Natural killer cell treated with Interleukin-12 subunit alpha and Interleukin-12 subunit beta and Interleukin-15 and Interleukin-18, amount 100 ng/mL, for 72 hours (primary cell): ENCODE data around the gene SLC38A3. TPM values are rescaled to one million over a fixed set of nuclear protein-coding genes. Genes with fewer than 3 reads are reported as not detected.
"Not testable (repeated sequence)": the region's sequence is repeated elsewhere in the genome, so short reads cannot be mapped to it uniquely, and the experiment has no call there.

Experiments used
- ATAC-seq, 2 donors: fragments of 150-1000 bp; cut with Tn5 transposase in 1 of 2; sonication (Bioruptor Pico), chemical (Tn5 transposase) in 1 of 2; 2 replicates each; pipeline ENCODE4 v1.10.0; 2021
- DNase-seq: peaks from one replicate; pipeline ENCODE4 v3.0.0; 2022; ENCODE audit warnings: low spot score
- H3K27ac Mint-ChIP-seq, 2 donors: 1 replicate in 1 of 2; 2 replicates in 1 of 2; pipeline ENCODE4 v1.8.0; 2022; ENCODE audit warnings: mixed read lengths in 2 of 2, mild to moderate bottlenecking in 1 of 2, moderate library complexity in 1 of 2
- H3K27me3 Mint-ChIP-seq, 2 donors: 1 replicate in 1 of 2; 2 replicates in 1 of 2; pipeline ENCODE4 v1.8.0; 2022; ENCODE audit warnings: mixed read lengths in 2 of 2
- H3K36me3 Mint-ChIP-seq: one replicate; pipeline ENCODE4 v1.8.0; 2022; ENCODE audit warnings: mixed read lengths
- H3K4me1 Mint-ChIP-seq, 2 donors: 1 replicate in 1 of 2; 2 replicates in 1 of 2; pipeline ENCODE4 v1.8.0; 2022; ENCODE audit warnings: low read depth in 2 of 2, mixed read lengths in 2 of 2, mild to moderate bottlenecking in 1 of 2
- H3K4me3 Mint-ChIP-seq: one replicate; pipeline ENCODE4 v1.8.0; 2022; ENCODE audit warnings: mixed read lengths
- H3K9me3 Mint-ChIP-seq: 2 replicates; pipeline ENCODE4 v1.8.0; 2022; ENCODE audit warnings: mixed read lengths
- total RNA-seq, 2 donors: library from RNA; stranded (reverse); gene quantifications; one replicate each; pipeline ENCODE4 v1.2.3, GENCODE V29; 2022

SLC38A3 gene
- total RNA-seq, 2 donors from 2014 or later: not detected

DNA sequence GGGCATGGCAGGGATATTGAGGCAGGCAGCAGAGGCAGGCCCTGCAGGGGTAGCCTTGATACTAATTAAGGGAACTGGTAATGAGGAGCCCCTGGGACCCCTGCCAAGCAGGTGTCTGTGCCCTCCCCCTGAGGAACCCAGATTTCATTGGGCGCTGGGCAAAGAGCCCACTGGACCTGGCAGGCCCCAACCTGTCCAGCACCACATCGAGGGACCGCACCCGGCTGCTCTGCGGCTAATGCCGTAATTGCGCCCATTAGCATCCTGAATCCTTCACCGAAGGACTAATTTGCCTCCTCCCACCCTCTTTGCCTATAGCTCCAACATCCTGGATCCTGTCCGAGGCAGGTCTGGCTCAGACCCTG is 50.2 kb downstream of the SLC38A3 start:
- Mint-ChIP-seq H3K4me1 (peaks cover 19 to 30% of the 10 kb centered on the region in 2 donors), H3K9me3 (no peaks in the 10 kb centered on the region), H3K27me3 (no peaks in the 10 kb centered on the region), H3K27ac (no peak overlapping the region), H3K4me3 (no peak overlapping the region), H3K36me3 (peaks cover 6% of the 10 kb centered on the region)
- DNase-seq (no peak), ATAC-seq (no peak)

DNA sequence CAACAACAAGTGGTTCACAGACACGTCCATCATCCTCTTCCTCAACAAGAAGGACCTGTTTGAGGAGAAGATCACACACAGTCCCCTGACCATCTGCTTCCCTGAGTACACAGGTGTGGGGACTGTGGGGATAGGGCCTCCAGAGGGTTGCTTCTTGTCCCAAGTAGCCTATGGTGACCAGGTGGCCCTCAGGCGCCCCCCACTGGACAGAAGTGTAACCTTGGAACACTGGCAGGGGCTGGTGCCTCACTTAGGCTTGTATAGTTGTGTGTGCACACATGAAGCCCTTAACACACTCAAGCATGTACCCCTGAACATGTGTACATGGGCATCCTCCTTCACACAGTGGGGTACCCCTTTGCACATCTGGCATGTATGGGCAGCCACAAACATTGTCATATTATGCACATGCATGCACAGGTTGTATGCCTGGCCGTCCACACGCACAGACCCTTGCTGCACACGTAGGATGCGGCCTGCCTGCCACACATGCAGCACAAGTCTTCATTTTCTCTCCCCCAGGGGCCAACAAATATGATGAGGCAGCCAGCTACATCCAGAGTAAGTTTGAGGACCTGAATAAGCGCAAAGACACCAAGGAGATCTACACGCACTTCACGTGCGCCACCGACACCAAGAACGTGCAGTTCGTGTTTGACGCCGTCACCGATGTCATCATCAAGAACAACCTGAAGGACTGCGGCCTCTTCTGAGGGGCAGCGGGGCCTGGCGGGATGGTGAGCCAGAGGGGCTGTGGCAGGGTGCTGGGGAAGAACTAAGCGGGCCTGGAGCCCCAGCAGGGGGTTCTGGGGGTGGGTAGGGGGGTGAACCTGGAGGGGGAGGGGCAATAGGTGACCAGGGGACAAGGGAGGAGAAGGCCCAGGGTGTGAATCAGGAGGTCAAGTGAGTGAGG is 52.2 kb downstream of the SLC38A3 start:
- Mint-ChIP-seq H3K27me3 (no peaks in the 10 kb centered on the region), H3K27ac (no peak overlapping the region), H3K36me3 (peaks cover 6% of the 10 kb centered on the region), H3K4me3 (no peak overlapping the region), H3K4me1 (peaks cover 11 to 19% of the 10 kb centered on the region in 2 donors), H3K9me3 (no peaks in the 10 kb centered on the region)
- DNase-seq (no peak), ATAC-seq (no peak)

DNA sequence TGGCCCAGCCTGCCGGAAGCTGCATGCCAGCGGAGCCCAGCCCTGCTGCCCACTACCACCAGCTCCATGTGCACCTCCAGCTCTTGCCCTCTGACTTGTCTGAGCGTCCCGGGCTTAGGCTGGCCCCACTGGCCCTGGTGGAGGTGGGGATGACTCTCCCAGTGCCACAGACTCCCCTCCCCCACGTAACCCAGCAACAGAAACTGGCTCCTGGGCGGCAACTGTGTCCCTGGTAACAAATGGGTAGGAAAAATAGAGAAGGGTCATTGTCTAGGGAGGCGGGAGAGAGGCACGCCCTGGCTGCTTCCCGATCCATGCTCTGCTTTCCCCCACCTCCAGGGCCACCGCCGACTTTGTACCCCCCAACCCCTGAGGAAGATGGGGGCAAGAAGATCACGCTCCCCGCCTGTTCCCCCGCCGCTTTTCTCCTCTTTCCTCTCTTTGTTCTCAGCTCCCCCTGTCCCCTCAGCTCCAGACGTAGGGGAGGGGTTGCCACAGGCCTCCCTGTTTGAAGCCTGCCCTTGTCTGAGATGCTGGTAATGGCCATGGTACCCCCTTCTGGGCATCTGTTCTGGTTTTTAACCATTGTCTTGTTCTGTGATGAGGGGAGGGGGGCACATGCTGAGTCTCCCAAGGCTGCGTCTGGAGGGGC is 53.1 kb downstream of the SLC38A3 start:
- Mint-ChIP-seq H3K9me3 (no peaks in the 10 kb centered on the region), H3K4me1 (peaks cover 10 to 19% of the 10 kb centered on the region in 2 donors), H3K4me3 (no peak overlapping the region), H3K36me3 (peaks cover 6% of the 10 kb centered on the region), H3K27me3 (no peaks in the 10 kb centered on the region), H3K27ac (no peak overlapping the region)
- ATAC-seq (no peak), DNase-seq (no peak)

DNA sequence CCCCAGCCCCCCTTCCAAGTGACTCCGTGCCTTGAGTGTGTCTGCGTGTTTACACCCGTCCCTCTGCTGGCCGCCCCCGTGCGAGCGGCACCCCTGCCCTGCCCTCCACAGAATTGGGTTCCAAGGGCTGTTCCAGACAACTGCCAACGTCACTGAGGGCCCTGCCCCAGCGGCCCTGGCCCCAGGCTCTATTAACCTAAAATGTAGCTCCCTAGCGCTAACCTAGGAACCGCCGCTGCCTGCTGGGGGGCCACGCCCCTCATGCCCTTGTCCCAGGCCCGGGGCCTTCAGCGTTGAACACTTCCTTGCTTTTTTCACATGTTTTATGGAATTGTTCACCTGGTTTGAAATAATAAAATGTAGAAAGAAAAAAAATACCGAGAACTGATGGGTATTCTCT is 53.9 kb downstream of the SLC38A3 start:
- H3K36me3 Mint-ChIP-seq: peaks cover 6% of the 10 kb centered on the region

DNA sequence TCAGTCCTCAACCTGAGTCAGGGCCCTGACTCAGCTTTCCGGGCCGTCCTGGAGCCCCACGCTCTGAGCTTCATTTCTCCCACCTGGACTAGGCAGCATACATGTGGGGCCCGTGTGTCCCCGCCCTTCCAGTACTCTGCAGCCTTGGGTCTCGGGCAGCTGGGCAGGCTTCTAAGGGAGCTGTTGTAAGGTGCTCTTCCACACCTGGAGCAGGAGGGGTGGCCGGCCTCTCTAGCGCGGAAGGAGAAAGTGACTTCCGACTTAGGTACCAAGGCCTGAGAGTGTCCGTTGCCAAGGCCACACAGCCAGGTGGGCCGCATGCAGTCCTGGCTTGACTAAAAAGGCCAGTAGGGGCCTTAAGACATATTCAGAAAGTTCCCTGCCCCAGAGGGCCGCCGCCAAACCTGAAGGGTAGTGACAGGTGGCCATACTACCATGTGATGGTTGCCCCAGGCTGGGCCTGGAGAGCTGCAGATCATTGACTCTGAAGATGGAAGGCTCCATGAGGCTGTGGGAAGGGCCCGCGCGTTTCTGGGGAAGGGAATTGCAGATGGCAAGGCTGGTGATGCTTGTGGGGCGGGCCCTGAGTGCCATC is 54.5 kb downstream of the SLC38A3 start:
- H3K4me1 Mint-ChIP-seq: peaks cover 4 to 12% of the 10 kb centered on the region in 2 donors
- H3K9me3 Mint-ChIP-seq: no peaks in the 10 kb centered on the region
- peak overlapping the region; percentile 62 to 64 for H3K27ac Mint-ChIP-seq
- peaks cover 6% of the 10 kb centered on the region for H3K36me3 Mint-ChIP-seq
- ATAC-seq (peak; percentile 0 to 2), DNase-seq (no peak)
- peak overlapping the region; percentile 58 for H3K4me3 Mint-ChIP-seq
- no peaks in the 10 kb centered on the region for H3K27me3 Mint-ChIP-seq

More for the DNA sequence above, 53.9 kb downstream of the SLC38A3 start:
- H3K27ac Mint-ChIP-seq: no peak overlapping the region
- no peaks in the 10 kb centered on the region for H3K9me3 Mint-ChIP-seq
- no peaks in the 10 kb centered on the region for H3K27me3 Mint-ChIP-seq
- H3K4me3 Mint-ChIP-seq: no peak overlapping the region
- H3K4me1 Mint-ChIP-seq: peaks cover 4 to 13% of the 10 kb centered on the region in 2 donors
- ATAC-seq: no peak
- DNase-seq: no peak

DNA sequence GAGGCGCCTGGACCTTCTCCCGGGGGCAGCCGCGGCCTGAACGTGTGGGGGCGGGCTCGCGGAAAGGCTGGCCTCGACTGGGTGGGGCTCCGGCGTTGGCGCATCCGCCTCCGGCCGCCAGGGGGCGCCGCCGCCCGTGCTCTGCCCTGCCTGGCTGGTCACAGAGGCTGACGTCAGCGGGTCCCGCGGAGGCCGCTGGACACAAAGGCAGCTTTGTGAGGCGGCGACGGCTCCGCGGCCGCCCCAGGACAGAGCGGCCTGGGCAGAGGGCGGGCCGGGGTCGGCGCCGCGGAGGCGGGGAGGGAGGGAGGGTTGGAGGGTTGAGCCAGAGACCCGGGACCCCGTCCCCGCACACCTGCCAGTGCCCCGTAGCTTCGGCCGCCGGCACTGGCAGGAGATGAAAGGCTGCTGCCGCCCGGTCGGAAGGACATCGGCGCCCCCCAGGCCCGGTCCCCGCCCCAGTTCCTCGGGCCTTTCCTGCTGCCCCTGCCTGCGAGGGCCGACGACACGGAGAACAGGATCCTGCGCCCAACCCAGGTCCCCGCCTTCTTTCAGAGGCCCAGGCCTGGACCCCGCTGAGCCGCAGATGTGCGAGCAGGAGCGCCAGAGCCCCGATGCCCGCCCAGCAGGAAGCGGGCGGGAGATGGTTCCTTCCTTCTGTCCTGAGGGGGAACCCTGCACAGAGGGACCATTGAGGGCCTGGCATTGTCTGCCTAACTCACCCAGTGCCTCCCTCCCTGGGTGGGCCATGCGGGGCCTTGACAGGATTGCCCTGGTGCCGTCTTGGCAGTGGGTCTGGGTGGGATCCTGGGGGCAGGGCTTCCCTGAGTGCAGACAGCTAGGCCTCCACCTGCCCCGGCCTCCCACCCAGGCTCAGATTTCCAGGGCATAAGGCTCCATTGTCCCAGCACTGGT is 55.2 kb downstream of the SLC38A3 start:
- Mint-ChIP-seq H3K4me3 (peak overlapping the region; percentile 58), H3K27ac (peak overlapping the region; percentile 62 to 64), H3K36me3 (peaks cover 6% of the 10 kb centered on the region), H3K4me1 (peaks cover 4 to 10% of the 10 kb centered on the region in 2 donors), H3K27me3 (no peaks in the 10 kb centered on the region), H3K9me3 (no peaks in the 10 kb centered on the region)
- ATAC-seq: peak; percentile 96 to 97
- DNase-seq: peak; percentile 92

DNA sequence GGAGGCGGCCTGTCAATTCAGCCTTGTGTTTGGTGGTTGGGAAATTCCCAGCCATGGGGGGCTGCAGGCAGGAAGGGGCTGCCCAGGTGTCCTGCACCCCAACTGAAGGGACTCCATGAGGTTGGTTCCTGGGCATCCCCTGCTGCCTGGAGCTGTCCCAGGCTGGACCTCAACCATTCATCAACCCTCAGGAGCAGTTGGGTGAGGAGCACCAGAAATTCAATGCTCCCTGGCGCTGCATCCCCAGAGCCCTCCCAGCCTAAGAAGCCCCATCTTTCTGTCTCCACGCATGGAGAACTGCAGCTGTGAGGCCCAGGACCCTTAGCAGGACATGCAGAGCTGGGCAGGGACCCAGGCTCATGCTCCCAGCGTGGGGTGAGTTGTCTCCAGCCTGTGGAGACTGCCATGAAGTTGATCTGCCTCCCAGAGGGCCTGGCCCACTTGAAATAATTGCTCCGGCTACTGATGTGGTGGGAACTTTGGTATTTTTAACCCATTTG is 55.9 kb downstream of the SLC38A3 start:
- DNase-seq (no peak), ATAC-seq (no peak)
- peaks cover 4 to 10% of the 10 kb centered on the region in 2 donors for H3K4me1 Mint-ChIP-seq
- H3K9me3 Mint-ChIP-seq: no peaks in the 10 kb centered on the region
- H3K4me3 Mint-ChIP-seq: no peak overlapping the region
- H3K36me3 Mint-ChIP-seq: peaks cover 6% of the 10 kb centered on the region
- no peaks in the 10 kb centered on the region for H3K27me3 Mint-ChIP-seq
- H3K27ac Mint-ChIP-seq: no peak overlapping the region

DNA sequence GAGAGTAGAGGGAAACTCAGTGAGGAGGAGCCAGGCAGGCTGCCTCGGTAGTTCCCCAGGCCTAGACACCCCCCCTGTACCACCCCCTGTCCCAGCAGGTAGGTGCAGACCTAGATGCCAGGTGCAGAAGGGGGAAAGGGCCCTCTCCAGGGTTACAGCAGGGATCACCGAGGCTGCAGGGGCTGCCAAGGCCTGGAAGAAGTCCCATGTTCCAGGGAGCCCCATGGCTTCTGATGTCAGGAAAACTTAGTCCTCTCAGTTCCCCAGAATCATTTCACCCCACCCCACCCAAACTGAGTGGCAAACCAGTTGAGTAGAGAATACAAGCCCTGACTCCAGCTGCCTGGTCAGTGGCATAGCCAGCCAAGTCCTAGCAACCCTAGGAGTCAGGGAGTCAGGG is 56.4 kb downstream of the SLC38A3 start:
- Mint-ChIP-seq H3K9me3 (no peaks in the 10 kb centered on the region), H3K27ac (no peak overlapping the region), H3K27me3 (no peaks in the 10 kb centered on the region), H3K4me3 (no peak overlapping the region), H3K4me1 (peaks cover 4 to 10% of the 10 kb centered on the region in 2 donors), H3K36me3 (peaks cover 6% of the 10 kb centered on the region)
- ATAC-seq: no peak
- DNase-seq: no peak

DNA sequence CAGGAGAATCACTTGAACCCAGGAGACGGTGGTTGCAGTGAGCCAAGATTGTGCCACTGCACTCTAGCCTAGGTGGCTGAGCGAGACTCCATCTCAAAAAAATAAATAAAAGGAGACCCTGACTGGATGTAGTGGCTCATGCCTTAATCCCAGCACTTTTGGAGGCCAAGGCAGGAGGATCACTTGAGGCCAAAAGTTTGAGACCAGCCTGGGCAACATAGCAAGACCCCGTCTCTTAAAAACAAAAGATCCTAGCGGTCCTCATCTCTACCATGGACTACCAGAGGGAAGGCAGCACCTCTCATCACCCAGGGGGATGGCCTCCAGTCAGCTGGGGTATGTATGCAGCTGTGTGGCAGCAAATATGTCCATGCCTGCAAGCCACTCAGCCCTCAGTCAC is 57.1 kb downstream of the SLC38A3 start:
- not testable (repeated sequence) for H3K4me1 Mint-ChIP-seq, H3K4me3 Mint-ChIP-seq, H3K36me3 Mint-ChIP-seq, DNase-seq, ATAC-seq, H3K27ac Mint-ChIP-seq, H3K9me3 Mint-ChIP-seq, H3K27me3 Mint-ChIP-seq

DNA sequence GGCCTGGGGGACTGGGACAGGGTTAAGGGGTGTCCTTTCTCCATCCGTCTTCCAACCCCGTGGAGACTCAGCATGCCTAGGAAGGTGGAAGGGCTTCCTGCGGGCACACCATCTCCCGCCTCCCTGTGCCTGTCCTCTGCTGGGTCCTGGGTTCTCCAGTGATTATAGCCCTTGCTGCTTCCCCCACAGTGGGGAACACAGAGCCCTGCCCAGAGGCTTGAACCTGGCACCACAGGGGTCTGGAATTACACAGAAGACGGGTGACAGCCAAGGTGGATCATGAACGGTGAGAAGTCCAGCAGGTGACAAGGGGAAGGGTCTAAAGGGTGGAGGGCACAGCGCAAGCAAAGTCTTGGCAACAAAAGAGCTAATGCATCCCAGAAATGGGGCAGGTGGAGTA is 57.7 kb downstream of the SLC38A3 start:
- Mint-ChIP-seq H3K4me3 (no peak overlapping the region), H3K4me1 (peaks cover 4 to 6% of the 10 kb centered on the region in 2 donors), H3K9me3 (no peaks in the 10 kb centered on the region), H3K36me3 (no peaks in the 10 kb centered on the region), H3K27me3 (peaks cover 0 to under 1% of the 10 kb centered on the region in 2 donors), H3K27ac (no peak overlapping the region)
- no peak for ATAC-seq
- no peak for DNase-seq

DNA sequence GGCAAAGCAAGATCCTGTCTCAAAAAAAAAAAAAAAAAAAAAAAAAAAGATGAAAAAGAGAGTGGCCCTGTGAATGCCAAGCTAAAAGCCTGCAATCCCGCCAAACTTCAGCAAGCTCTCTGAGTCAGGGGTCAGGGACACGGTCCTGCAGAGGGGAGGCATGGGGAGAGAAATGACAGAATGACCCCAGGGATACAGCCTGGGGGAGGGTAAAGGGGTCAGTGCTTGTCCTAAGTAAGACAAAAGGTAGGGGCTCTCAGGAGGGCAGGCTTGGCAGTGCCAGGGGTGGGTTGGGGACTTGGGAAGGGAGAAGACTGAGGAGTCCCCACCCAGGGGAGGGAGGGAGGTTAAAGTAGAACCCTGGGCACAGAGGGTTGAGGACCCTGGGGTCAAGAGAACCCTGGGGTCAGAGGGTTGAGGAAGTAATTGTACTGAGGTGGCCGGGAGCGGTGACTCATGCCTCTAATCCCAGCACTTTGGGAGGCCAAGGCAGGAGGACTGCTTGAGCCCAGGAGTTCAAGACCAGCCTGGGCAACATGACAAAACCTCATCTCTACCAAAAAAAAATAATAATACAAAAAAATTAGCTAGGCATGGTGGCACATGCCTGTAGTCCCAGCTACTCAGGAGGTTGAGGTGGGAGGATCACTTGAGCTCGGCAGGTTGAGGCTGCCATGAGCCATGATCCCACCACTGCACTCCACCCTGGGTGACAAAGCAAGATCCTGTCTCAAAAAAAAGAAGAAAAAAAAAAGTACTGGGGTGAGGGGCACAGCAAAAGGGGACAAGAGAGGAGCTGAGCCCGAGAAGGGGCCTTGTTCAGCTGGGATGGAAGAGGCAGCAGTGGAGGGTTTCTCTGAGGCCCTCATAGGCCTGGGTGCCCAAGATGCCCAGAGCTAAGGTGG is 58.7 kb downstream of the SLC38A3 start:
- no peak overlapping the region for H3K27ac Mint-ChIP-seq
- no peaks in the 10 kb centered on the region for H3K36me3 Mint-ChIP-seq
- no peak for ATAC-seq

DNA sequence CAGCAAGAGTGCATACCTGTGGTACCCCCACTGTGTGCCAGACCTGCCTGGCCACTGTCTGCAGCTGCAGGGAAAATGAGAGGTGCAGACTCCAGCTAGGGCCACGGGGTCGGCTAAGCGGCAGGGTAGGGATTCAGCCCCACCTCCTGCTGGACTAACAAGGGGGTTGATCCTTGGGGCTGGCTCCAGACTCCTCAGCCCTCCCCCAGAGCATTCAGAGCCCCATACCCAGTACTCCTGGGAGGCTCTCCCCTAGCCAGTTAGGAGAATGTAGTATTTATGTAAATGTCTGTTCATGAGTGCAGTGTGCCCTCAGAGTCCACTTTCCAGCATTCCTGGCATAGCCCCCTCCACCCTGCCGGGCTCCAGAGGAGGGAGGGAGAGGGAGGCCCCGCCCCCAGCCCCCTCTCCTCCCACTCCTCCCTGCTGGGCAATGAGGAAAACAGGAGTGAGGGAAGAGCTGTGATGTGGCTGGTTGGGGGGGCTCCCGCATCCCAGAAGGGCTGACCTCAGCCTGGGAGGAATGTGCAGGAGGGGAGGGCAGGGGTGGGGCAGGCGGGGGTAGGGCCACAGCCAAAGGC is 59.4 kb downstream of the SLC38A3 start:
- ATAC-seq: no peak
- Mint-ChIP-seq H3K4me1 (peaks cover 4 to 6% of the 10 kb centered on the region in 2 donors), H3K4me3 (no peak overlapping the region), H3K27ac (no peak overlapping the region), H3K36me3 (no peaks in the 10 kb centered on the region), H3K27me3 (peaks cover 0 to 2% of the 10 kb centered on the region in 2 donors), H3K9me3 (no peaks in the 10 kb centered on the region)
- DNase-seq: no peak

More for the DNA sequence above, 58.7 kb downstream of the SLC38A3 start:
- Mint-ChIP-seq H3K9me3 (no peaks in the 10 kb centered on the region), H3K27me3 (peaks cover 0 to 2% of the 10 kb centered on the region in 2 donors), H3K4me3 (no peak overlapping the region), H3K4me1 (peaks cover 4 to 6% of the 10 kb centered on the region in 2 donors)
- DNase-seq: no peak
